HG03135 (cell line): ENCODE data around the gene COBL.

Experiments used
- ATAC-seq: cut with Tn5 transposase; IDR thresholded peaks from one replicate; pipeline ENCODE4 v1.9.1; 2021; ENCODE audit warnings: mild to moderate bottlenecking, moderate library complexity; ENCODE audit not compliant: unreplicated experiment

COBL gene

DNA sequence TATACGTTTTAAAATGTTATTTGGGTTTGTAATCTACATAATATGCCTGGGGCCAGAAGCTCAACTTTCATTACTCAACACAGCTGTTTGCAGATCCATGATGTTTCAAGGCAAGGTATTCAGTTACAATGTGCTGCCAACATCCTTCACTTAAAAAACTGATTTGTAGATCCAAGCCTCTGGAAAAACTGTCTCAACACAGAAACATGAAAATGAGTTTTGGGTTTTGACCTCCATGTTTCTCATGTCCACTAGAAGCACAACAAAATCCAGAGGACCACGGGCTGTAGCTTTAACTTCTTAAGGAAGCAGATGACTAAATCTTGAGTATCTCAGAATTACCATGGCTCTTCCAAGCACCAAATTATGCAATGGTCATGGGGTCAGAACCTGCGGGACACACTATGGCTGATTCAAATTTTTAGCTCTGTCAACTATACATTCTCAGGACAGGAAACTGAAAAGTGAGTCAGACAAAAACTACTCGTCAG, 286.9 kb downstream of the COBL start:
- no peak for ATAC-seq

GRCh38 chr7:51029131-51029530, 287.5 kb downstream of the COBL start:
- ATAC-seq = no peak

GRCh38 chr7:51027935-51028830, 288.4 kb downstream of the COBL start:
- no peak for ATAC-seq

DNA sequence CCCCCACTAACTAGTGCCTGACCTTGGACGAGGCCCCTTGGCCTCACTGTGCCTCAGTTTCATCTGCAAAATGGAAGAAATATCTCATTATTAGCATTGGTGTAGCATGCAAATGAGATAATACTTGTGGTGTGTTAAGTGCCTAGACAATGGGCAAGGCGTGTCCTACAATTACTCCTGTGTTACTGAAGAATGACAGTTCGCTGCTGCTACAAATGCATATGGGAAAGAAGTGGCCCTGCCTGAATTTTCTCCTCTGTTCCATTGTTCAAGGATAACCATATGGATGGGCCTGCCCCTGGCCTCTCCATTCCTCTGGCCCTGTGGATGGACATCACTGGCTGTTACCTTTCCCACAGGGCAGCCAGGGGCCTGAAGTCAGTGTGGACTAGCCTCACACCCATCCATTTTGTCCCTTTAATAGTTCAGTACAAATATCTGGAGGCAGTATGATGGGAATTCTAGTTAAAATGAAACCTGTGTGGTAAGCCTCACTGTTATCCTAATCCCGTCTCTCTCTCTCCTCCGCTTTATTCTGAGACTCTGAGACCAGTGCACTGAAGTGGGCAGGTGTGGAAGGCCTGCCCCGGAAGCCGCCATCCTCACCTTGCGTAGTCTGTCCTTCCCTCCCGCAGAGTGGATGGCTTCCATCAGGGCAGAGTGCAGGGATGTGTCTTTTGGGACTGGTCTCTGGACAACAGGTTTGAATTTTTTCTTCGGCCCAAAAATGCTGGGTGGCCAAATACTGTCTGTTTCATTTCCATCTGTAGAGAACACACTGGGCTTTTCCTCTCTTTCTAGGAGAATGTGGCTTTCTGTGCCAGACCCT, 289.3 kb downstream of the COBL start:
- ATAC-seq = no peak

- no peak for ATAC-seq
Observed at GRCh38 chr7:51026341-51026740, 290.3 kb downstream of the COBL start.

GRCh38 chr7:51025668-51026067, 290.9 kb downstream of the COBL start:
- ATAC-seq = no peak

DNA sequence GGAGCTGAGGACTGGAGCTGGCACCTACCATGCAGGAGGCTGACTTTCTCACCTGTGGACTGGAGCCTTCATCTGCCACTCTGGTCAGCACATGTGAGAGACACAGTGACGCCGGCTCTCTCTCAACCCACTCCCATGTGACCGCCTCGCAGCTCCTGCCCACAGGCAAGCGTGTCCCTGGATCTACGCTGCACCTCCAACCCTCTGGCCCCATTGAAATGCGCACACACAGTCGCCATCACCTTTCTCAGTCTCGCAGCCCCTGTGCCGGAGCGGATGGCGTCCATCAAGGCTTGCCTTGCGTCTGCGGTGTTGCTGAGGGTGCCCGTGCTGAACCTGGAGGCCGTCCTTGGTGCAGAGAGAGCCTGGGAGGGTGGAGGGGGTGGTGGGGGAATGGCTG, 291.7 kb downstream of the COBL start:
- no peak for ATAC-seq

DNA sequence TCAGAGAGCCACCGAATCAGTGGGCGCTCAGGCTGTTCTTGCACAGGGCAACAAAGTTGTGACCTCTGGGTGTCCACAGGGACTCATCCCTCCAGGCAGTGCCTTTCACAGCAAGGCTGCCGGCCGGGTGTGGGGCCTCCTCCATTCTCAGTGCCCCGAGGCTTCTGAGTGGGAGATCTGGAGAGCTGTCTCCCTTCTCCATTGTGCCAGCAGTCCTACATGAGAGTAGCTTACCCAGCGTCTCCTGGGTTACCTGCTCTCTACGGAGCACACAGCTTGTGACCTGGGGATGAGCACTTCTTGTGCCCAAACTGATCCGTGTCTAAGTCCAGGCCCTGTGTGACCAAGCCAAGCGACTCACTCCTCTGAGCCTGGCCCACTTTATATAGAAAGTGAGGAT, 293.1 kb downstream of the COBL start:
- ATAC-seq = no peak

GRCh38 chr7:51022821-51023220, 293.8 kb downstream of the COBL start:
- ATAC-seq = no peak

- ATAC-seq = no peak
Observed at GRCh38 chr7:51021906-51022570, 294.6 kb downstream of the COBL start.

- ATAC-seq = no peak
Observed at GRCh38 chr7:51020944-51021343, 295.7 kb downstream of the COBL start.

DNA sequence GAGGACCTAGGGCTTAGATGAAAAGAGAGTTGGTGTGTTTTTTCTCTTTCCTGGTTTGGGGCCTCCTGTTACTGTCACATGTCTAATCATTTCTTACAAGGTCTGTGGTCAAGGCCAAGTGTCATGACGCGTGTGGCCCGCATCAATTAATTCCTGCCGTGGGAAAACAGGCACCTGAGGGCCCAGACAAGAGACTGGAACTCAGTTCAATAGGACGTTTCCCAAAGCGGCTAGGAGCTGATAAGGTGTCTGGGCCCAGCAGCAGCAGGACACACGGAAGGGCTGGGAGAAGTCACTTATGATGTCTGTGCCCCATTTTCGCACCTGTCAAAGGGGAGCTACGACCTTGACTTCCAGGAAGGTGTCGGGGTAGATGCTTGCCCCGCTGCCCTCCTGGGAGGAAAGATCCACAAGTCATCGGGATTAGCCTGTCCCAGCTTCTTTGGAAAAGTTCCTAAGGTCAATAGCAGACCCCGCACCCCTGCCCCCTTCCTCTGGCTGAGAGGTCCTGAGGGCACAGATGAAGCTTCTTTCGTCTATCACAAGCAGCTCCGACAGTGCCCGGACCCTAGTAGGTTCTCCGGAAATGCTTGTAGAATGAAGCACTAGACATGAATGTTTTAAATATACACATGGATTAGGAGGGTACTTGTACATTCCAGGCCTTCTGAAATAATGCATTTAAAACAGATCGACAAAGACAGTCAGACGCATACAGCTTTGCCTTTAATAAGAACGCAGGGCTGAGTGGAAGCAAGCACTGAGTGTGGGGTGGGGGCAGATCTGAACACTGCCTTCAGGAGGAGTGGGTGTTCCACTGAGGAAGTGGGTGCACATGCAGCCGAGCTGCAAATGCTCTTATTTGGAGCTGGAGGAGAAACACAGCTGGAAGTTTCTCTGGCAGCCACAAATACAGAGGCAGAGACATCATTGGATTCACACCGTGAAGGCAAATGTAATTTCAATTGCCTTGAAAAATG, 296.4 kb downstream of the COBL start:
- ATAC-seq = no peak

GRCh38 chr7:51019191-51019844, 297.3 kb downstream of the COBL start:
- ATAC-seq = no peak

DNA sequence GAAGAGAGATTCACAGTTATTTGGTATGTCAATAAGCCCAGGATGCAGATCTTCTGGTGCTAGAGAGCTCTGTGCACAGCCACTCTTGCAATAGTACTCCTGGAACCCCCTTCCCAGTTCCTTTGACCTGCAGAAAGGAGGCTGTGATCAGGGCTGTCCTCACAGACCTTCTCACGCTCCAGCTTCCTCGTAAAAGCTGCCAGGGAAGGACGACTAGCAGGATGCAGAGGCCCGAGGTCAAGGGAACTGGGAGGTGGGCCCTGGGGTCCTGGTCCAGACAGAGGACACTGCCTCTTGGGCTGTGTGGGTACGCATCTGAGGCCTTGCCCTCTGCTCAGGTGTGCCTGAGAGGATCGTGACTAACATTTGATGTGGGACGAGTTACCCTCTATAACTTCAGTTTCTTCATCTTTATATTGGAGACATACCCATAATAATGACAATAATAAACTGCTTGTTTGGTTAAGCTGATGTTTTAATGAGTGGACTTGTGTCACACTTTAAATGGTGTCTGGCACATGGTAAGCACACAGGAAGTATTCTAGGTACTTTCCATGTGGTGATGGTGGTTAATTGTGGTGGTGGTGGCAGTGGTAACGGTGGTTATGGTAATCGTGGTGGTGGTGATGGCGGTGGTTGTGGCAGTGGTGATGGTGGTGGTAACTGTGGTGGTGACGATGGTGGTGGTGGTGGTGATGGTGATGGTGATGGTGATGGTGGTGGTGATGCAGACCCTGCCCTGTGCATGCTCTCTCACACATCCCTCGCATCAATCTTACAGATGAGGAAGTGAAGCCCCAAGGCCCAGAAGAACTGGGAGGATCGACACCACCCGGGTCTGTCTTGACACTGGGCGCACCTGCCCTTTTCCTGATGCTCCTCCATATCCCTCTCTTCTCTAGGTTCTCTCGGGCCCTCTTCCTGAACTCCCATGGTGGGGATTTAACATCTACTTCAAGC, 298.8 kb downstream of the COBL start:
- no peak for ATAC-seq

GRCh38 chr7:51016546-51016945, 300.1 kb downstream of the COBL start:
- ATAC-seq = no peak

- no peak for ATAC-seq
Observed at GRCh38 chr7:51015581-51015980, 301.0 kb downstream of the COBL start.

GRCh38 chr7:51014811-51015210, 301.8 kb downstream of the COBL start:
- no peak for ATAC-seq

DNA sequence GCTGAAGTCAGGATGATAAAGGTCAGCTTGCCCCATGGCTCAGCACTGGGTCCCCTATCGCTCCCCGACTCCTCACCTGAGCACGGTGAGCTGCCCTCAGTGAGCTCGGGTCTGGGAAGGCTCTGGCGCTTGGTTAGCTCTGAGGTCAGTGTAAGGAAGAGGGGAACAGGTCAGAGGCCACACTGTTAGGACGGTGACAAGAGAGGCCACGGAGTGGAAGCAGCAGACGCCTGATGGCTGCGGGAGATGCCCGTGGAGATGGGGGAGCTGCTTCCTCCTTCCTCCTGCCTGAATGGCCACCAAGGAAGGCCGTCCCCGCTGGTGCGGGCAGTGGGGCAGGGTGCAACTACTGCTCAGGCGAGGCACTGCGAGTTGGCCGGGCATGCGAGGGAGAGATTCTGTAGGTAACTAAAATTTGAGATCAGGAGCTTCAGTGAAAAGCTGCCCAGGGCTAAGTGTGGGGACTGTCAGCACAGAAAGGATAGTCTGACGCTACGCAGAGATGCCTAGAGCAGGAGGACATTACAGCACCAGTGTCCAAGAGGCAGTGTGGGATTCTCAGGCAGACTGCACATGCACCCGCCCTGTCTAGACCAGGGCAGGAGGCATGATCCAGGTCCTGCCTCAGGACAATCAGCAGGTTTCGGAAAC, 302.6 kb downstream of the COBL start:
- no peak for ATAC-seq
